HepG2 (cell line): ENCODE results near the gene TACC2. TPM values are rescaled to one million over a fixed set of nuclear protein-coding genes. Genes with fewer than 3 reads are reported as not detected.

Source experiments
- ATAC-seq: fragments of 200-7000 bp; cut with Tn5 transposase; 3 replicates; pipeline ENCODE4 v1.9.1; 2020; ENCODE audit warnings: mild to moderate bottlenecking, moderate library complexity
- BruUV-seq: library from RNA; stranded (reverse); fragments of 400-500 nt; replicated peaks from 2 replicates; lab custom pipeline; 2021; lab: Mats Ljungman, UMichigan
- CTCF ChIA-PET: fragments of 300-600 bp; formaldehyde crosslinking; extraction: SDS; loops from one replicate; lab custom pipeline; 2021; ENCODE audit warnings: low total read pairs, inconsistent platforms, low intra/inter-chr PET ratio; lab: Yijun Ruan, JAX
- POLR2A ChIA-PET: fragments of 350-600 bp; sonication (Branson Sonifier 250); formaldehyde crosslinking; loops from one replicate; lab custom pipeline; 2020; ENCODE audit warnings: antibody characterized with exemption, inconsistent platforms; lab: Yijun Ruan, JAX
- DNase-seq: peaks from one replicate; pipeline ENCODE4 v3.0.0-alpha.2; 2015; ENCODE audit warnings: low spot score
- FAIRE-seq: peaks from 3 replicates; lab custom pipeline; 2011; peaks lifted over from hg19 to GRCh38; lab: Jason Lieb, UNC
- H2AFZ ChIP-seq: one replicate; pipeline ENCODE4 v1.6.1; 2011; ENCODE audit warnings: low read length, inconsistent platforms
- H3K27ac ChIP-seq: fragments of 300-600 bp; 3 replicates; pipeline ENCODE4 v1.8.0; 2011; ENCODE audit warnings: mixed run types, mild to moderate bottlenecking, mixed read lengths, low read length, inconsistent platforms; ENCODE audit not compliant: insufficient read depth; ENCODE audit errors: extremely low read length
- H3K27me3 ChIP-seq, 2 experiments: fragments of 200-600 bp in 1 of 2; 2 replicates in 1 of 2; 3 replicates in 1 of 2; pipeline versions ENCODE4 v1.6.0 to v1.8.0; 2011; ENCODE audit warnings: low read length in 2 of 2, mild to moderate bottlenecking in 2 of 2, moderate library complexity in 2 of 2, inconsistent platforms in 1 of 2; ENCODE audit not compliant: insufficient read depth in 2 of 2, control insufficient read depth in 1 of 2
- H3K36me3 ChIP-seq, 2 experiments: fragments of 200-600 bp in 1 of 2; replicated peaks in 1 of 2; 2 replicates in 1 of 2; 3 replicates in 1 of 2; pipeline versions ENCODE4 v1.5.1 to v1.8.0; 2011; ENCODE audit warnings: low read length in 2 of 2, inconsistent platforms in 1 of 2; ENCODE audit not compliant: insufficient read depth in 2 of 2, control insufficient read depth in 1 of 2
- H3K4me1 ChIP-seq: 2 replicates; pipeline ENCODE4 v1.5.1; 2012; ENCODE audit warnings: low read length, inconsistent platforms; ENCODE audit not compliant: insufficient read depth
- H3K4me2 ChIP-seq: 2 replicates; pipeline ENCODE4 v1.6.0; 2011; ENCODE audit warnings: low read depth, low read length, inconsistent platforms
- H3K4me3 ChIP-seq, 3 experiments: fragments of 200-600 bp in 1 of 3; sonication (generic), shearing (Covaris generic) in 1 of 3; replicated peaks in 1 of 3; 2 replicates each; pipeline ENCODE4 v1.5.1; 2011 to 2016; ENCODE audit warnings: low read length in 3 of 3, inconsistent platforms in 2 of 3, low read depth in 2 of 3, mild to moderate bottlenecking in 2 of 3, control low read depth in 1 of 3, mixed read lengths in 1 of 3; ENCODE audit not compliant: insufficient read depth in 1 of 3
- H3K79me2 ChIP-seq: one replicate; pipeline ENCODE4 v1.6.1; 2011; ENCODE audit warnings: low read length, inconsistent platforms; ENCODE audit not compliant: insufficient read depth
- H3K9ac ChIP-seq: 2 replicates; pipeline ENCODE4 v1.6.0; 2011; ENCODE audit warnings: mild to moderate bottlenecking, low read depth, low read length, inconsistent platforms; ENCODE audit not compliant: insufficient read depth
- H3K9me3 ChIP-seq: 2 replicates; pipeline ENCODE4 v1.5.1; 2012; ENCODE audit warnings: mild to moderate bottlenecking, low read length
- H4K20me1 ChIP-seq: 2 replicates; pipeline ENCODE4 v1.6.0; 2011; ENCODE audit warnings: inconsistent platforms, mild to moderate bottlenecking, low read length, moderate library complexity; ENCODE audit not compliant: insufficient read depth
- BORCS8-MEF2B ChIP-seq: sonication (generic); formaldehyde crosslinking; IDR thresholded peaks from 2 replicates; pipeline ENCODE4 v1.8.0; 2022; ENCODE audit warnings: mild to moderate bottlenecking, missing genetic modification reagents
- DRAP1 ChIP-seq: IDR thresholded peaks from 2 replicates; pipeline ENCODE4 v1.6.1; 2016; ENCODE audit warnings: missing genetic modification reagents, missing compliant biosample characterization
- FUBP1 ChIP-seq: sonication (generic); formaldehyde crosslinking; IDR thresholded peaks from 2 replicates; pipeline ENCODE4 v1.5.1; 2020; ENCODE audit warnings: missing genetic modification reagents, mild to moderate bottlenecking, borderline replicate concordance
- GABPB1 ChIP-seq: IDR thresholded peaks from 2 replicates; pipeline ENCODE4 v1.6.1; 2016; ENCODE audit warnings: mild to moderate bottlenecking, missing genetic modification reagents, moderate library complexity, missing compliant biosample characterization
- HNRNPL ChIP-seq: fragments of 200-400 bp; formaldehyde crosslinking; IDR thresholded peaks from 2 replicates; pipeline ENCODE4 v1.6.1; 2017; ENCODE audit warnings: mild to moderate bottlenecking, low read depth, low read length
- KLF6 ChIP-seq: IDR thresholded peaks from 2 replicates; pipeline ENCODE4 v1.8.0; 2016; ENCODE audit warnings: missing biosample characterization, missing genetic modification reagents
- NFKB2 ChIP-seq: sonication (generic); formaldehyde crosslinking; IDR thresholded peaks from 2 replicates; pipeline ENCODE4 v1.4.0; 2020; ENCODE audit warnings: missing genetic modification reagents, borderline replicate concordance
- PHF20 ChIP-seq: sonication (generic); formaldehyde crosslinking; IDR thresholded peaks from 2 replicates; pipeline ENCODE4 v1.5.0; 2020; ENCODE audit warnings: mild to moderate bottlenecking, missing genetic modification reagents
- SIX1 ChIP-seq: sonication (generic); formaldehyde crosslinking; IDR thresholded peaks from 2 replicates; pipeline ENCODE4 v1.4.0; 2020; ENCODE audit warnings: missing genetic modification reagents, borderline replicate concordance
- TFDP1 ChIP-seq: IDR thresholded peaks from 2 replicates; pipeline ENCODE4 v1.6.1; 2016; ENCODE audit warnings: missing compliant biosample characterization, missing genetic modification reagents, borderline replicate concordance
- YEATS2 ChIP-seq: sonication (generic); formaldehyde crosslinking; IDR thresholded peaks from 2 replicates; pipeline ENCODE4 v1.4.0; 2020; ENCODE audit warnings: missing genetic modification reagents, borderline replicate concordance
- ZBTB7B ChIP-seq: sonication (generic); formaldehyde crosslinking; IDR thresholded peaks from 2 replicates; pipeline ENCODE4 v1.4.0; 2020; ENCODE audit warnings: missing genetic modification reagents
- ZNF7 ChIP-seq: IDR thresholded peaks from 2 replicates; pipeline ENCODE4 v1.6.1; 2016; ENCODE audit warnings: missing biosample characterization, missing genetic modification reagents
- ZNF724P ChIP-seq: sonication (generic); formaldehyde crosslinking; IDR thresholded peaks from 2 replicates; pipeline ENCODE4 v1.8.0; 2022; ENCODE audit warnings: missing genetic modification reagents, borderline replicate concordance
- ZSCAN5A ChIP-seq: sonication (generic); formaldehyde crosslinking; IDR thresholded peaks from 2 replicates; pipeline ENCODE4 v1.8.0; 2022; ENCODE audit warnings: mild to moderate bottlenecking, missing genetic modification reagents, borderline replicate concordance
- WGBS: methylation state at CpG from one replicate; pipeline ENCODE4 v1.1.6; 2017; ENCODE audit warnings: low lambda C conversion rate; 5-methylcytosine and 5-hydroxymethylcytosine counted together
- in situ Hi-C: cut with HindIII; loops from 2 replicates; pipeline ENCODE4 v1.10.0; 2017; ENCODE audit warnings: low pct_unique_long_range_greater_than_20kb; ENCODE audit not compliant: extremely low pct_ligation_motif_present
- intact Hi-C: fragments of 100-400 bp; cut with micrococcal nuclease; formaldehyde crosslinking; loops from one replicate; pipeline ENCODE4 v1.10.0; 2022; ENCODE audit not compliant: unreplicated experiment
- polyA plus RNA-seq, 8 experiments: library from polyadenylated mRNA; depleted of rRNA in 3 of 8; stranded (reverse) in 7 of 8; unstranded in 1 of 8; fragments of >200 nt; fragmentation: Illumina TruSeq in 4 of 8; extraction: Trizol in 4 of 8; gene quantifications; 2 replicates each; pipeline versions ENCODE4 v1.2.1 to v1.2.3, GENCODE V29; 2011 to 2016; ENCODE audit warnings: low read depth in 4 of 8, missing spikeins in 1 of 8, mixed read lengths in 1 of 8; ENCODE audit not compliant: insufficient read depth in 1 of 8
- total RNA-seq, 5 experiments: library from RNA; depleted of rRNA; stranded (reverse); fragments of >200 nt; fragmentation: Illumina TruSeq; extraction: Trizol; gene quantifications; 2 replicates each; pipeline ENCODE4 v1.2.3, GENCODE V29; 2016; ENCODE audit warnings: low read depth in 1 of 5

TACC2 gene
- total and polyA plus RNA-seq, 2 of the 13 experiments (the other 11 are each of a cell fraction or from before 2014, with no cell fraction given), result 11.8 to 16.0 TPM

- H3K4me3 ChIP-seq, result no peak overlapping the region
- H3K27ac ChIP-seq, result no peak overlapping the region
- H3K4me1 ChIP-seq, result 0 out of 2 replicates have a peak, but pooled peaks cover under 1% of the 10 kb centered on the region
- H3K4me2 ChIP-seq, result no peak overlapping the region
- no TSS peak for BruUV-seq
- H3K79me2 ChIP-seq, result no peaks in the 10 kb centered on the region
- POLR2A ChIA-PET, result no interaction called here
- DNase-seq (no peak), FAIRE-seq (no peak), ATAC-seq (no peak)
- H4K20me1 ChIP-seq, result no peaks in the 10 kb centered on the region
- intact Hi-C loops, result no loop called here
- H2AFZ ChIP-seq, result no peak overlapping the region
- in situ Hi-C loops, result no loop called here
- H3K9ac ChIP-seq, result no peak overlapping the region
- no peaks in the 10 kb centered on the region for H3K36me3 ChIP-seq
- H3K9me3 ChIP-seq, result no peaks in the 10 kb centered on the region
- no peak for TF ChIP-seq KLF6 (CRISPR knock-in tag)
- WGBS, result 89% methylated on average over 3 of the region's 3 CpGs
- H3K27me3 ChIP-seq, result no peaks in the 10 kb centered on the region
- CTCF ChIA-PET, result no interaction called here
Measured at GRCh38 chr10:122096705-122097104, 107.7 kb downstream of the TACC2 start.

GRCh38 chr10:122097935-122098334 is 109.0 kb downstream of the TACC2 start:
- Histone ChIP-seq H4K20me1 (no peaks in the 10 kb centered on the region), H3K27ac (no peak overlapping the region), H3K9me3 (no peaks in the 10 kb centered on the region), H3K36me3 (no peaks in the 10 kb centered on the region), H3K9ac (no peak overlapping the region), H3K4me1 (peaks cover 13% of the 10 kb centered on the region), H3K79me2 (no peaks in the 10 kb centered on the region), H3K4me3 (no peak overlapping the region), H2AFZ (no peak overlapping the region), H3K4me2 (no peak overlapping the region), H3K27me3 (no peaks in the 10 kb centered on the region)
- no TSS peak for BruUV-seq
- FAIRE-seq (no peak), DNase-seq (no peak), ATAC-seq (no peak)
- ChIA-PET CTCF (no interaction called here), POLR2A (no interaction called here)
- intact Hi-C loops (no loop called here), in situ Hi-C loops (no loop called here)
- WGBS, result 83% methylated on average over 7 of the region's 7 CpGs
- TF ChIP-seq NFKB2 (CRISPR knock-in tag) (no peak), FUBP1 (CRISPR knock-in tag) (no peak), ZBTB7B (CRISPR knock-in tag) (no peak), BORCS8-MEF2B (CRISPR knock-in tag) (no peak), TFDP1 (CRISPR knock-in tag) (no peak), DRAP1 (CRISPR knock-in tag) (no peak), ZNF7 (CRISPR knock-in tag) (no peak), ZSCAN5A (CRISPR knock-in tag) (no peak), SIX1 (CRISPR knock-in tag) (no peak), PHF20 (CRISPR knock-in tag) (no peak), ZNF724P (CRISPR knock-in tag) (no peak), YEATS2 (no peak), GABPB1 (no peak), HNRNPL (no peak)
